ENCODE data around the gene BANF2.

Gene BANF2

GRCh38 chr20:17662333-17663039 lies 37.3 kb upstream of the BANF2 start:
- peaks cover 49% of the 10 kb centered on the region for H3K79me2 ChIP-seq (ENCODE audit: control insufficient read depth, low read length)
- peak overlapping the region; percentile 46 for H3K4me3 ChIP-seq (ENCODE audit: low read length)
- no peaks in the 10 kb centered on the region for H4K20me1 ChIP-seq (ENCODE audit: control insufficient read depth, insufficient read depth, low read depth, low read length)
- peaks cover 5% of the 10 kb centered on the region; the same call in 1 of the 2 replicates for H3K9me3 ChIP-seq (ENCODE audit: control insufficient read depth, insufficient read depth, low read length)
- H3K27ac ChIP-seq (ENCODE audit: low read depth, low read length), result peak overlapping the region; percentile 72
- TF ChIP-seq CTCF (IDR thresholded peaks at IDR 0.05; ENCODE audit: low read depth, low read length, poor library complexity, severe bottlenecking), result no peak
- TF ChIP-seq EZH2phosphoT487 (IDR thresholded peaks at IDR 0.05; ENCODE audit: borderline replicate concordance, low read length), result no peak
- no peaks in the 10 kb centered on the region for H3K9me2 ChIP-seq (replicated peaks; ENCODE audit: control insufficient read depth, low read length)
- peaks cover 21% of the 10 kb centered on the region for H3K36me3 ChIP-seq (ENCODE audit: control insufficient read depth, low read length)
- no peaks in the 10 kb centered on the region for H3F3A ChIP-seq (ENCODE audit: control insufficient read depth, insufficient read depth)
- H3K4me1 ChIP-seq (ENCODE audit: control insufficient read depth, low read length), result peaks cover 40% of the 10 kb centered on the region
- no peaks in the 10 kb centered on the region for H3K27me3 ChIP-seq (ENCODE audit: control insufficient read depth, low read length)
- H3K4me2 ChIP-seq (ENCODE audit: low read length), result peak overlapping the region; percentile 58

- Histone ChIP-seq H3K27me3 (ENCODE audit: control insufficient read depth, low read length) (no peaks in the 10 kb centered on the region), H3F3A (ENCODE audit: control insufficient read depth, insufficient read depth) (no peaks in the 10 kb centered on the region), H3K27ac (ENCODE audit: low read depth, low read length) (no peak overlapping the region), H3K4me3 (ENCODE audit: low read length) (no peak overlapping the region), H3K4me2 (ENCODE audit: low read length) (no peak overlapping the region), H3K9me3 (ENCODE audit: control insufficient read depth, insufficient read depth, low read length) (peaks cover 5% of the 10 kb centered on the region; the same call in 1 of the 2 replicates), H4K20me1 (ENCODE audit: control insufficient read depth, insufficient read depth, low read depth, low read length) (no peaks in the 10 kb centered on the region), H3K36me3 (ENCODE audit: control insufficient read depth, low read length) (peaks cover 18% of the 10 kb centered on the region), H3K4me1 (ENCODE audit: control insufficient read depth, low read length) (peaks cover 40% of the 10 kb centered on the region), H3K9me2 (replicated peaks; ENCODE audit: control insufficient read depth, low read length) (no peaks in the 10 kb centered on the region), H3K79me2 (ENCODE audit: control insufficient read depth, low read length) (peaks cover 49% of the 10 kb centered on the region)
- TF ChIP-seq CTCF (IDR thresholded peaks at IDR 0.05; ENCODE audit: low read depth, low read length, poor library complexity, severe bottlenecking) (no peak), EZH2phosphoT487 (IDR thresholded peaks at IDR 0.05; ENCODE audit: borderline replicate concordance, low read length) (no peak)
These were observed 36.7 kb upstream of the BANF2 start for GRCh38 chr20:17663040-17663399.

- no peaks in the 10 kb centered on the region for H3K9me2 ChIP-seq (replicated peaks; ENCODE audit: control insufficient read depth, low read length)
- peaks cover 14% of the 10 kb centered on the region for H3K36me3 ChIP-seq (ENCODE audit: control insufficient read depth, low read length)
- H4K20me1 ChIP-seq (ENCODE audit: control insufficient read depth, insufficient read depth, low read depth, low read length), result no peaks in the 10 kb centered on the region
- peaks cover 40% of the 10 kb centered on the region for H3K4me1 ChIP-seq (ENCODE audit: control insufficient read depth, low read length)
- H3F3A ChIP-seq (ENCODE audit: control insufficient read depth, insufficient read depth), result no peaks in the 10 kb centered on the region
- H3K9me3 ChIP-seq (ENCODE audit: control insufficient read depth, insufficient read depth, low read length), result peaks cover 2% of the 10 kb centered on the region; the same call in 1 of the 2 replicates
- H3K4me3 ChIP-seq (ENCODE audit: low read length), result no peak overlapping the region
- no peak overlapping the region for H3K27ac ChIP-seq (ENCODE audit: low read depth, low read length)
- H3K4me2 ChIP-seq (ENCODE audit: low read length), result no peak overlapping the region
- TF ChIP-seq CTCF (IDR thresholded peaks at IDR 0.05; ENCODE audit: low read depth, low read length, poor library complexity, severe bottlenecking), result no peak
- no peaks in the 10 kb centered on the region for H3K27me3 ChIP-seq (ENCODE audit: control insufficient read depth, low read length)
- H3K79me2 ChIP-seq (ENCODE audit: control insufficient read depth, low read length), result peaks cover 49% of the 10 kb centered on the region
These were observed 36.3 kb upstream of the BANF2 start for GRCh38 chr20:17663486-17663885.
